CD4-positive, alpha-beta T cell (primary cell): ENCODE data around the gene CCBE1. TPM values are rescaled to one million over a fixed set of nuclear protein-coding genes. Genes with fewer than 3 reads are reported as not detected.

Experiments used
- ATAC-seq: fragments of 200-7000 bp; cut with Tn5 transposase; one replicate; pipeline ENCODE4 v1.10.0; 2022; ENCODE audit warnings: mild to moderate bottlenecking; ENCODE audit not compliant: poor library complexity
- CTCF ChIA-PET: fragments of 350-600 bp; sonication (Branson Sonifier 250); formaldehyde crosslinking; loops from one replicate; lab custom pipeline; 2021; ENCODE audit warnings: antibody characterized with exemption, inconsistent platforms; lab: Charles Lee
- POLR2A ChIA-PET: fragments of 350-600 bp; sonication (Branson Sonifier 250); formaldehyde crosslinking; loops from one replicate; lab custom pipeline; 2021; ENCODE audit warnings: antibody characterized with exemption, inconsistent platforms; lab: Charles Lee
- DNase-seq, 14 experiments: peaks; one replicate each; pipeline ENCODE4 v3.0.0-alpha.2; 2013 to 2020; ENCODE audit warnings: mixed read lengths in 2 of 14
- H3K27ac ChIP-seq, 2 donors: one replicate each; pipeline versions ENCODE4 v1.5.1 to v1.7.0; 2013; ENCODE audit warnings: low read length in 2 of 2, low read depth in 1 of 2, mild to moderate bottlenecking in 1 of 2
- H3K27me3 ChIP-seq, 2 experiments: 1 replicate in 1 of 2; 2 replicates in 1 of 2; pipeline versions ENCODE4 v1.6.1 to v1.7.0; 2013; ENCODE audit warnings: low read length in 2 of 2, control low read depth in 1 of 2, mild to moderate bottlenecking in 1 of 2, moderate library complexity in 1 of 2; ENCODE audit not compliant: insufficient read depth in 2 of 2, control insufficient read depth in 1 of 2
- H3K36me3 ChIP-seq: one replicate; pipeline ENCODE4 v1.6.1; 2013; ENCODE audit warnings: low read length, control low read depth; ENCODE audit not compliant: insufficient read depth
- H3K4me1 ChIP-seq: one replicate; pipeline ENCODE4 v1.6.1; 2013; ENCODE audit warnings: low read length, control low read depth; ENCODE audit not compliant: insufficient read depth
- H3K4me3 ChIP-seq: one replicate; pipeline ENCODE4 v1.5.1; 2013; ENCODE audit warnings: mild to moderate bottlenecking, low read length, moderate library complexity
- H3K9me3 ChIP-seq, 2 experiments: 1 replicate in 1 of 2; 2 replicates in 1 of 2; pipeline versions ENCODE4 v1.6.1 to v1.7.0; 2013; ENCODE audit warnings: low read length in 2 of 2, mild to moderate bottlenecking in 2 of 2, control low read depth in 1 of 2, moderate library complexity in 1 of 2; ENCODE audit not compliant: control insufficient read depth in 1 of 2, insufficient read depth in 1 of 2
- H3K27ac Mint-ChIP-seq: one replicate; pipeline ENCODE4 v1.8.0; 2020; ENCODE audit warnings: mixed read lengths
- H3K27me3 Mint-ChIP-seq: one replicate; pipeline ENCODE4 v1.8.0; 2021; ENCODE audit warnings: mixed read lengths
- H3K36me3 Mint-ChIP-seq: one replicate; pipeline ENCODE4 v1.8.0; 2021; ENCODE audit warnings: low read depth, mixed read lengths
- H3K4me1 Mint-ChIP-seq: one replicate; pipeline ENCODE4 v1.8.0; 2021; ENCODE audit warnings: low read depth, mixed read lengths
- H3K4me3 Mint-ChIP-seq: one replicate; pipeline ENCODE4 v1.8.0; 2020; ENCODE audit warnings: mild to moderate bottlenecking, mixed read lengths
- H3K9me3 Mint-ChIP-seq: one replicate; pipeline ENCODE4 v1.8.0; 2020; ENCODE audit warnings: mixed read lengths
- CTCF ChIP-seq: fragments of 200-600 bp; IDR thresholded peaks from one replicate; pipeline ENCODE4 v1.8.0; 2022; ENCODE audit warnings: antibody characterized with exemption, mild to moderate bottlenecking
- intact Hi-C, 2 experiments: fragments of 100-400 bp; cut with DNase I in 1 of 2; cut with micrococcal nuclease in 1 of 2; formaldehyde crosslinking; loops; one replicate each; pipeline versions ENCODE4 v1.15.1 to v1.9.0; 2023 to 2025; cut with DNase I, micrococcal nuclease
- total RNA-seq, 174 experiments: library from RNA in 2 of 174; stranded (reverse) in 2 of 174; gene quantifications; one replicate each; pipeline ENCODE4 v1.2.3 and lab custom pipeline; 2021 to 2026

CCBE1 gene
- total RNA-seq, 2 experiments from 2014 or later, result not detected

GRCh38 chr18:59492756-59493421, 204.3 kb downstream of the CCBE1 start:
- no peaks in the 10 kb centered on the region for H3K27me3 Mint-ChIP-seq

GRCh38 chr18:59488899-59489298, 208.3 kb downstream of the CCBE1 start:
- no peaks in the 10 kb centered on the region for H3K4me1 Mint-ChIP-seq
- intact Hi-C loops, result no loop called here
- ATAC-seq (no peak), DNase-seq (no peak)
- no peaks in the 10 kb centered on the region for H3K9me3 Mint-ChIP-seq
- CTCF ChIA-PET, result no interaction called here
- Histone ChIP-seq H3K27ac (no peak overlapping the region), H3K4me1 (no peaks in the 10 kb centered on the region), H3K27me3 (peaks cover 0 to 3% of the 10 kb centered on the region in 2 experiments), H3K9me3 (no peaks in the 10 kb centered on the region), H3K4me3 (no peak overlapping the region), H3K36me3 (no peaks in the 10 kb centered on the region)
- H3K27ac Mint-ChIP-seq, result no peak overlapping the region
- H3K36me3 Mint-ChIP-seq, result no peaks in the 10 kb centered on the region
- TF ChIP-seq CTCF, result no peak
- POLR2A ChIA-PET, result no interaction called here
- peaks cover 4% of the 10 kb centered on the region for H3K27me3 Mint-ChIP-seq
- no peak overlapping the region for H3K4me3 Mint-ChIP-seq

More at GRCh38 chr18:59492756-59493421, 204.3 kb downstream of the CCBE1 start:
- Mint-ChIP-seq H3K9me3 (no peaks in the 10 kb centered on the region), H3K4me1 (no peaks in the 10 kb centered on the region), H3K36me3 (no peaks in the 10 kb centered on the region), H3K4me3 (no peak overlapping the region), H3K27ac (no peak overlapping the region)
- H3K9me3 ChIP-seq, result no peaks in the 10 kb centered on the region
- intact Hi-C loops, result no loop called here
- no peak for TF ChIP-seq CTCF
- no peak overlapping the region for H3K4me3 ChIP-seq
- ChIA-PET POLR2A (no interaction called here), CTCF (no interaction called here)
- H3K27me3 ChIP-seq, result no peaks in the 10 kb centered on the region
- ATAC-seq (no peak), DNase-seq (no peak)
- H3K27ac ChIP-seq, result no peak overlapping the region
- H3K36me3 ChIP-seq, result no peaks in the 10 kb centered on the region
- H3K4me1 ChIP-seq, result no peaks in the 10 kb centered on the region

DNA sequence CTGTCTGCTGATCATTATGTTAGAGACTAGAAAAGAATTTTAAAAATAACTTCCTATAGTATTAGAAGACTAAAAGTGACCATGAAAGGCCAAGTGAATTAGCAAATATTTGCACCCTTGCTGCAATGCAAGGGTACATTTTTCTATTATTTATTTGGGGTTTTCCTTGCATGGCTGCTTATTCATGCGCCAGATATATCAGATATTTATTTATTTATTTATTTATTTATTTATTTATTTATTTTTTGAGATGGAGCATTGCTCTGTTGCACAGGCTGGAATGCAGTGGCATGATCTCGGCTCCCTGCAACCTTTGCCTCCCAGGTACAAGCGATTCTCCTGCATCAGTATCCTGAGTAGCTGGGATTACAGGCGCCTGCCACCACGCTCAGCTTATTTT, 211.8 kb downstream of the CCBE1 start:
- no peak overlapping the region for H3K4me3 ChIP-seq
- no peaks in the 10 kb centered on the region for H3K36me3 Mint-ChIP-seq
- DNase-seq (no peak), ATAC-seq (no peak)
- H3K27me3 ChIP-seq, result peaks cover 0 to 3% of the 10 kb centered on the region in 2 experiments
- no peaks in the 10 kb centered on the region for H3K9me3 Mint-ChIP-seq
- H3K9me3 ChIP-seq, result no peaks in the 10 kb centered on the region
- no peaks in the 10 kb centered on the region for H3K4me1 ChIP-seq
- H3K27me3 Mint-ChIP-seq, result peaks cover 18% of the 10 kb centered on the region
- H3K27ac Mint-ChIP-seq, result no peak overlapping the region
- H3K4me1 Mint-ChIP-seq, result no peaks in the 10 kb centered on the region
- H3K4me3 Mint-ChIP-seq, result no peak overlapping the region
- intact Hi-C loops, result no loop called here
- no peak overlapping the region for H3K27ac ChIP-seq
- no peak for TF ChIP-seq CTCF
- ChIA-PET POLR2A (no interaction called here), CTCF (interaction anchor here (0.5 kb wide), 1 partner anchor 86 kb away, joined by 4 read pairs; no protein-coding TSS in a partner anchor)
- H3K36me3 ChIP-seq, result no peaks in the 10 kb centered on the region
